Ammon's horn (tissue), 1 donor: ENCODE data around the gene SCLY.
A peak's percentile ranks its signal among the peaks of the same experiment; 100 is the strongest.

Source experiments
- DNase-seq: peaks from one replicate; pipeline ENCODE4 v3.0.0-alpha.2; 2016; ENCODE audit warnings: low spot score

SCLY gene

GRCh38 chr2:238097201-238097987 is 36.6 kb downstream of the SCLY start:
- no peak for DNase-seq

GRCh38 chr2:238097988-238098871 is 37.4 kb downstream of the SCLY start:
- no peak for DNase-seq

DNA sequence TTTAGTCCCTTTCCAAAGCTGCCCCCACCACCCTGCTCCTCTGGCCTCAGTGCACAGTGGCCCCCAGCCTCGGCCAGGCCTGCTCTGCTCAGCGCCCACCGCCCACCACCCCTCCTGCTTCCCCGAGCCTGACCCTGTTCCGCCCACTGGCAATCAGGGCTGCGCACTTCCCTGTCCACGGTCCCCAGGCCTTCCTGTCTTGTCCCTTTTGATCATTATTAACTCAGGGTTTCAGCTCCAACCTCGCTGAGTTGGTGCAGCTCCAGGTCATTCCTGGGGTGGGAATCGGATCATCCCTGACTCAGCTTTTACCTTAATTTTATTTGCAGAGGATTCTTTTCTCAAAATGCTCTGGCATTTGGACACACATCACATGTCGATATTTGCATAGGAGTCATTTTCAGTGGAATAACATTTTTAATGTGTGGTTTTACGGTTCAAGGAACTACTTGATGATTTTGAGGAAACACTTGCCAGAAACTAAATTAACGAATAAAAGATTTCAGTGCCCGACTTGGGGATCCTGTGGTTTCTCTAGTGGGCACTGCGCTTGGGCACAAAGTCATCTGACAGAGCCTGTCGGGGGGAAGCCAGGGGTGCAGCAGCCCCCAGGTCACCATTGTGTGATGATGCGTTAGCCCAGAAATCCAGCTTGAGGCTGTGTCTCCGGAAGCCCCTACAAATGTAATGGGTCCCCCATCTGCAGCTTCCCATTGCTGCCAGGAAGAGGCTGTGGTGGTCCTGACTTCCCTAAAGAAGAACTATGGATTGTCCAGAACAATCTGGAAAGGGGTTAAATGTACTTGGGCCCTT is 38.3 kb downstream of the SCLY start:
- DNase-seq, result no peak

DNA sequence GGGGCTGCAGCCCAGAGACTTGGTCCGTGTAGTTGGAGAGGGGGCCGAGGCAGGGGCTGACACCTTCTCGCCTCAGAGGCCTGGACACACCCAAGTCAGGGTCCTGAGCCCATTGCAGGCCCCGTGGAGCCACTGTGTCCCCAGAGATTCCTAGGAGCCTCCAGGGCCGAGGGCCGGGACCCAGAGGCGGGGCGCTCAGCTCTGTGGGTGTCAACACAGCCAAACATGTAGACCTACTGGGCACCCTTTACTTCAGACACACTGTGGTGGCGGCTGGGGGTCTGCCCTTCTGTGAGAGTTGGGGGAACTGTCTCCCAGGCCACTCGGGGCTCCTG is 38.9 kb downstream of the SCLY start:
- DNase-seq, result no peak

- DNase-seq, result no peak
Measured at GRCh38 chr2:238100049-238100820, 39.4 kb downstream of the SCLY start, which contains the start of gene ESPNL. ESPNL (plus strand) TSS chr2:238100340; CDS start chr2:238100420, 80 bp downstream.

- DNase-seq, result no peak
Measured at GRCh38 chr2:238100821-238101771, 40.3 kb downstream of the SCLY start.

DNA sequence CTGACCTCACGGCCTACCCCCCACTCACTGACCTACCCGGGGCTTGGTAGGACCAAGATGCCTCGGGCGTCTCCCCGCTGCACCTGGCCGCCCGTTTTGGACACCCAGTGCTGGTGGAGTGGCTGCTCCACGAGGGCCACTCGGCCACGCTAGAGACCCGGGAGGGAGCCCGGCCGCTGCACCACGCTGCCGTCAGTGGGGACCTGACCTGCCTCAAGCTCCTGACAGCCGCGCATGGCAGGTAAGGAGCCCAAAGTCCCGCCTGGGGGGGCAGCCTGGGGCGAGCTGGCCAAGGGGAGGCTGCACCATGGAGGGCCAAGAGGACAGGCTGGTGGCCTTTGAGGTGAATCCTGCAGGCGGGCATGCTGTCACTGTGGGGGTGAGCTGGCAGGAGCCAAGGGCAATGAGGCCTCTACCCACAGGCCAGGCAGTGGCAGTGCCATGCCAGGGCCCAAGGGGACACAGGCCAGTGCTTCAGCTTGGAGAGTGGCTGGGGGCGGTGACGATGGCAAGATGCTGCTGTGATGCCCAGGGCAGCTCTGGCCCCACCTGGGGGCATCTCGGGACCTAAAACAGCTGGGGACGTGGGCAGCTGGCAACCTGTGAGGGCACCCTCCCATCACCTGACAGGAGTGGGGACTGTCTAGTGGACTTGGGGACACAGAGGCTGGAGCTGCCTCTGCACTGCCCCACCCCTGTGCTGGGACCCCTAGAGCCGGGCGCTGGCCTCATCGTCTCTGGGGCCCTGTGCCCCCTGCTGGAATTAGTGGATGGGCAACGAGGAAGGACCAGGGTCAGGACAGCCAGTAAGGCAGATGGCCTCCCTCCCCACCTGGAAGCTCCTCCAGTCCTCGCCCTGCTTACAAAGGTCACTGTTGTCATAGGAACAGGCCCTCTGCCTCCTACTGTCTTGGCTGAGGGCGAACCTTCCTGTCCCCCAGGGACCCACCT is 41.4 kb downstream of the SCLY start:
- DNase-seq, result no peak

DNA sequence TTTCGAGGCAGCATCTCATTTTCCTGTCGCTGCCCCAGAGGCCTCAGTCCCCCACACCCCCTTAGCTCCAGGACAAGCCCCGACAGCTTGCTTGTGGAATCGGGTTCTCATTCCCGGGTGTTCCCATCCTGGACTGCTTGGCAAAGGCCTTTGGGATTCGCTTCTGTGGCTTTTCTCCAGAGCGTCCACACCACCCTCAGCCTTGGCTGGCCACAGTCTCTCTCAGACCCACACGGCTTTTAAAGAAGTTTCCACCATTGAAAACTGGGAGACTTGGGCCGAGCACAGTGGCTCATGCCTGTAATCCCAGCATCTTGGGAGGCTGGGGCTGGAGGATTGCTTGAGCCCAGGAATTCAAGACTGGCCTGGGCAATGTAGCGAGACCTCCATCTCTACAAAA is 42.1 kb downstream of the SCLY start:
- DNase-seq, result no peak

DNA sequence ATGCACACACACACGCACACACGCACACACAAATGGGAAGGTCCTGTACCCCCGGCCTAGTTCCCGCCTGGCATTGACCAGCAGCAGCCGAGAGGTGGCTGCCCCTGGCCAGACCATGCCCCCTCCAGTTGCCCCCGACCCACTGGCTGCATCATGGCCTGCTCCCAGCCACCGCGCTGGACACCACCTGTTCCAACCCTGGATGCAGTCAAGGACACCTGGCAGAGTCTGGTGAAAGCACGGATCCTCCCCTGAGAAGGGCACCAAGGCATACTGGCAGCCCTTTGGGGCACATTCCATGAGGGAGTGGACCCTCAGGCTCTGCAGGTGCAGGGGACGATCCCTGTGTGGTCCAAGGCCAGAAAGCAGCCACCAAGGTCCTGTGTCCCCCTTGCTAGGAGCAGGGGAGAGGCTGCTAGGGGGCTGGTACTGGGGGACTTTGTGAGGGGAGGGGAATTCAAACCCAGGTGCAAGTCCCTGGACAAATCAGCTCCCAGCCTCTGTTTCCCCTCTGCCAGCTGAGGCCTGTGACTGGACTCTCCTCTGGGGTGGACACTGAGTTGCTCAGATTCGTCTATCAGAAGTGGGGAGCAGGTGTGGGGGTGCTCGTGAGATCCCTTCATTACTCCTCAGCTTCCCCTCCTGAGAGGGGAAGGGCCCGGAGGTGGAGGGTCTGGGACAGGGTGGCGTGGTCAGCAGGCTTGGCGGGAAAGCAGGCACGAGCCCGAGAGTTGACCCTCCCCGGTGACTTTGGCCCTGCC is 42.8 kb downstream of the SCLY start:
- no peak for DNase-seq

DNA sequence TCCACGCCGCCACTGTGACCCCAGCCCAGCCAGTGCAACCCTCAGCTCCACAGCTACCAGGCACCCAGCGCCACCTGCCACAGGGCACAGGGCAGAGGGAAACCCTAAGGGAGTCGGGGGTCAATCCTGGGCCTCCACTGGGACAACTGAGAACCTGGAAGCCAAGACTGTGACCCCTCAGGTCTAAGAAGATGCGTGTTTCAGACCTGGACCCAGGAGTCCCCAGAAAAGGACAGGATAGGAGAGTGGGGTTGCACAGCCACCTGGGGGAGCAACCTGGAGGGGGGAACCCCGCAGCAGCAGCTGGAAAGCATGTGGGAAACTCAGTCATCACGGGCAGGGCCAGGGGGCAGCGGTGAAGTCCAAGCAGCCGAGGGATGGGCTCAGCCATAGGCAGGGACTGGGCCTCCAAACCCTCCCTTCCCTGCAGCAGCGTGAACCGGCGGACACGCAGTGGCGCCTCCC is 43.5 kb downstream of the SCLY start:
- no peak for DNase-seq

GRCh38 chr2:238104691-238105371 is 44.0 kb downstream of the SCLY start:
- DNase-seq, result no peak

- DNase-seq, result peak; percentile 47
Measured at GRCh38 chr2:238105506-238106338, 44.9 kb downstream of the SCLY start.

DNA sequence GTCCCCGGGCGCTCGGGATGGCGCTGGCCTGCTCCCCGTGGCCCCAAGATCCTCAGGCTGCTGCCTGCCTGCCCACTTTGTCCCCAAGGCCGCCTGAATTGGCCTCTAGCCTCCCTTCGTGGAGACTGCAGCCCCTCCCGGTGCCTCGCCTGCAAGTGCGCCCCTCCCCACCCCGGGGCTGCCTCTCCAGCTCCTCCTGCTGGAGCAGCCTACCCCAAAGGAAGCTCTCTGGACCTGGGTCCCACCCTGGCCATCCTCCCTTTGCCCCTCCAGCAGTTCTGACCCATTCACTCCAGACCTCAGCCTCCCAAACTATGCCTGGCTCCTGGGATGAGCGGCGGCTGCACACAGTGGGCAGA is 45.5 kb downstream of the SCLY start:
- no peak for DNase-seq

- DNase-seq, result no peak
Measured at GRCh38 chr2:238106698-238107524, 46.1 kb downstream of the SCLY start.

DNA sequence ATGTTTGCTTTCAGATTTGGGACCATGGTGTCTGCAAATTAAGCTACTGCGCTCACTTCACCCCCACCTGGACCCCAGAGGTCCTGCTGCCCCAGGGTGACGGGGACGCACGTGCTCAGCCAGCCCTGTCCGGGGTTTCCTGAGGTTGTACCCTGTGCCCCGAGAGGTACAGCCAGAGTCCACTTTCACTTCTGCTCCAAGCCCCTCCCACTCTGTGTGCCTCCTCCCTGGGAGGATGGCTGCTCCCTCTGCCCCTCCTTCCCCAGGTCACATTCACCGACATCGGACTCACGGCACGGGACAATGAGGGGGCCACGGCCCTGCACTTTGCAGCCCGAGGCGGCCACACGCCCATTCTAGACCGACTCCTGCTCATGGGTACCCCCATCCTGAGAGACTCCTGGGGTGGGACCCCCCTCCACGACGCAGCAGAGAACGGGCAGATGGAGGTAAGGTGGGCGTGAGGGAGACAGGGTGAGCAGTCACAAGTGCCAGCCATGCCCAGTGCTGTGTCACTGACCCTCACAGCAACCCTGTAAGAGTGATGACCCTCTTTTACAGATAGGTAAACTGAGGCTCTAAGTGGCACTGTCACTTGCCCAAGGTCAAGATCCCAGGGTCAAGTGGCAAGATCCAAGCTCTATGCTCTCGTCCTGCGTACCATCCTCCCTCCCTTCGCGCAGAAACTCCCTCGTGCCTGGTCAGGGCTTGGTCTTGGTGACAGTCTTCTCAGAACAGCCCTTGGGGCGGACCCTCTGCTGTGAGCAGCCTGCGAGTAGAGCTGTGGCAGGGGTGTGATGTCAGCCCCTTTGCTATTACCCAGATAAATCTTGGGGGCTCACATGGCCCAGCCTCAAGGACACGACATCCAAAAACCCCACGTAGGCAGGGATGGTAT is 47.0 kb downstream of the SCLY start:
- DNase-seq, result no peak
